ENCODE results near the gene BOK. TPM values are rescaled to one million over a fixed set of nuclear protein-coding genes. Genes with fewer than 3 reads are reported as not detected.

The BOK gene
- total RNA-seq, 1 donor from 2014 or later: 64.9 TPM

GRCh38 chr2:241612156-241613016, 53.8 kb downstream of the BOK start:
- no peak overlapping the region for H3K27ac ChIP-seq (ENCODE audit: low read depth, low read length)
- no peak overlapping the region for H2AFZ ChIP-seq (ENCODE audit: low read depth, low read length)
- no peaks in the 10 kb centered on the region for H3K27me3 ChIP-seq (ENCODE audit: insufficient read depth, low read length)
- FAIRE-seq (no peak), DNase-seq (ENCODE audit: low read depth) (no peak)
- no peaks in the 10 kb centered on the region for H3K36me3 ChIP-seq (ENCODE audit: insufficient read depth, low read length)
- peaks cover 7% of the 10 kb centered on the region for H3K4me1 ChIP-seq (ENCODE audit: insufficient read depth, low read length)
- H3K4me3 Mint-ChIP-seq (ENCODE audit: unreplicated experiment): no peak overlapping the region
- H3K27me3 Mint-ChIP-seq (ENCODE audit: low read depth, unreplicated experiment): no peaks in the 10 kb centered on the region
- H3K4me3 ChIP-seq (ENCODE audit: insufficient read depth, low read depth, low read length): no peak overlapping the region
- no peak for TF ChIP-seq EZH2 (IDR thresholded peaks at IDR 0.05; ENCODE audit: insufficient read depth, low read length)
- TF ChIP-seq, protein P1, sequence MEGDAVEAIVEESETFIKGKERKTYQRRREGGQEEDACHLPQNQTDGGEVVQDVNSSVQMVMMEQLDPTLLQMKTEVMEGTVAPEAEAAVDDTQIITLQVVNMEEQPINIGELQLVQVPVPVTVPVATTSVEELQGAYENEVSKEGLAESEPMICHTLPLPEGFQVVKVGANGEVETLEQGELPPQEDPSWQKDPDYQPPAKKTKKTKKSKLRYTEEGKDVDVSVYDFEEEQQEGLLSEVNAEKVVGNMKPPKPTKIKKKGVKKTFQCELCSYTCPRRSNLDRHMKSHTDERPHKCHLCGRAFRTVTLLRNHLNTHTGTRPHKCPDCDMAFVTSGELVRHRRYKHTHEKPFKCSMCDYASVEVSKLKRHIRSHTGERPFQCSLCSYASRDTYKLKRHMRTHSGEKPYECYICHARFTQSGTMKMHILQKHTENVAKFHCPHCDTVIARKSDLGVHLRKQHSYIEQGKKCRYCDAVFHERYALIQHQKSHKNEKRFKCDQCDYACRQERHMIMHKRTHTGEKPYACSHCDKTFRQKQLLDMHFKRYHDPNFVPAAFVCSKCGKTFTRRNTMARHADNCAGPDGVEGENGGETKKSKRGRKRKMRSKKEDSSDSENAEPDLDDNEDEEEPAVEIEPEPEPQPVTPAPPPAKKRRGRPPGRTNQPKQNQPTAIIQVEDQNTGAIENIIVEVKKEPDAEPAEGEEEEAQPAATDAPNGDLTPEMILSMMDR (IDR thresholded peaks at IDR 0.05; ENCODE audit: insufficient read depth, low read depth, low read length): no peak
- H3K9ac ChIP-seq (ENCODE audit: low read length): no peak overlapping the region
- H3K79me2 ChIP-seq (ENCODE audit: insufficient read depth, low read length): peaks cover 86% of the 10 kb centered on the region
- no peaks in the 10 kb centered on the region for H3K9me3 Mint-ChIP-seq (ENCODE audit: unreplicated experiment)
- peaks cover 52% of the 10 kb centered on the region for H4K20me1 ChIP-seq (ENCODE audit: insufficient read depth, low read length)
- H3K9me3 ChIP-seq (ENCODE audit: insufficient read depth, low read depth, low read length): no peaks in the 10 kb centered on the region
- no peak overlapping the region for H3K4me2 ChIP-seq (ENCODE audit: low read length)
- peaks cover 4% of the 10 kb centered on the region for H3K36me3 Mint-ChIP-seq (ENCODE audit: low read depth, unreplicated experiment)
- H3K4me1 Mint-ChIP-seq (ENCODE audit: low read depth, unreplicated experiment): peaks cover 11% of the 10 kb centered on the region
- no peak overlapping the region for H3K27ac Mint-ChIP-seq (ENCODE audit: unreplicated experiment)

GRCh38 chr2:241613017-241613780, 54.7 kb downstream of the BOK start:
- Histone ChIP-seq H3K9me3 (ENCODE audit: insufficient read depth, low read depth, low read length) (no peaks in the 10 kb centered on the region), H3K9ac (ENCODE audit: low read length) (no peak overlapping the region)
- FAIRE-seq: no peak

More at GRCh38 chr2:241613017-241613780, 54.7 kb downstream of the BOK start:
- peaks cover 59% of the 10 kb centered on the region for H4K20me1 ChIP-seq (ENCODE audit: insufficient read depth, low read length)
- H3K27ac ChIP-seq (ENCODE audit: low read depth, low read length): no peak overlapping the region
- no peaks in the 10 kb centered on the region for H3K27me3 Mint-ChIP-seq (ENCODE audit: low read depth, unreplicated experiment)
- H3K4me1 Mint-ChIP-seq (ENCODE audit: low read depth, unreplicated experiment): peaks cover 13% of the 10 kb centered on the region
- no peak overlapping the region for H3K4me3 ChIP-seq (ENCODE audit: insufficient read depth, low read depth, low read length)
- H3K27ac Mint-ChIP-seq (ENCODE audit: unreplicated experiment): peak overlapping the region; percentile 26
- no peak overlapping the region for H3K4me3 Mint-ChIP-seq (ENCODE audit: unreplicated experiment)
- H3K27me3 ChIP-seq (ENCODE audit: insufficient read depth, low read length): no peaks in the 10 kb centered on the region
- peaks cover 8% of the 10 kb centered on the region for H3K36me3 Mint-ChIP-seq (ENCODE audit: low read depth, unreplicated experiment)
- no peak overlapping the region for H2AFZ ChIP-seq (ENCODE audit: low read depth, low read length)
- peaks cover 90% of the 10 kb centered on the region for H3K79me2 ChIP-seq (ENCODE audit: insufficient read depth, low read length)
- H3K4me1 ChIP-seq (ENCODE audit: insufficient read depth, low read length): peaks cover 14% of the 10 kb centered on the region
- H3K9me3 Mint-ChIP-seq (ENCODE audit: unreplicated experiment): peaks cover under 1% of the 10 kb centered on the region
- no peak overlapping the region for H3K4me2 ChIP-seq (ENCODE audit: low read length)
- no peak for TF ChIP-seq EZH2 (IDR thresholded peaks at IDR 0.05; ENCODE audit: insufficient read depth, low read length)
- TF ChIP-seq, protein P1 (IDR thresholded peaks at IDR 0.05; ENCODE audit: insufficient read depth, low read depth, low read length): no peak
- DNase-seq (ENCODE audit: low read depth): peak; percentile 26
- H3K36me3 ChIP-seq (ENCODE audit: insufficient read depth, low read length): no peaks in the 10 kb centered on the region

All from astrocyte (in vitro differentiated cells and primary cell).